GM19467 (cell line): Measurements from ENCODE around the gene DCC.

Experiments used
- ATAC-seq: cut with Tn5 transposase; IDR thresholded peaks from one replicate; pipeline ENCODE4 v1.9.1; 2021; ENCODE audit warnings: mild to moderate bottlenecking, moderate library complexity; ENCODE audit not compliant: unreplicated experiment

DCC gene

GRCh38 chr18:53534203-53534602 is 1194.2 kb downstream of the DCC start:
- no peak for ATAC-seq

- ATAC-seq = no peak
Measured at GRCh38 chr18:53534695-53535094, 1194.7 kb downstream of the DCC start.

DNA sequence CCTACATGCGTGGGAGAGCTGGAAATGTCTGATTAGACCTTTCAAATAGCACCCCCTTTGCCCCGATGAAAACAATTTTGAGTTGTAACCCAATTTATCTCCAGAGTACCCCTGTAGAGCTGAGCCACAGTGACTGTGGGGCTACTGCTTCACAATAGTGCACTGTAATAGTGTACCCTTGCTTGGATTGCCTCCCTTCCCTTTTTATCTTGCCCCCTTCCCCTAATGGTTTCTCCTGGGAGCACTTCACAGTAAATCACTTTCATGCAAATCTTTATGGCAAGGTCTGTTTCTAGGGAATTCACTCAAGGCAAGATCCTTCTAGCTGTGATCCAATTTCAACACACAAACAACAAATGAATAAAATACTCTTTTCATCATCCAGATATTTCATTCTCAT is 1196.9 kb downstream of the DCC start:
- no peak for ATAC-seq

DNA sequence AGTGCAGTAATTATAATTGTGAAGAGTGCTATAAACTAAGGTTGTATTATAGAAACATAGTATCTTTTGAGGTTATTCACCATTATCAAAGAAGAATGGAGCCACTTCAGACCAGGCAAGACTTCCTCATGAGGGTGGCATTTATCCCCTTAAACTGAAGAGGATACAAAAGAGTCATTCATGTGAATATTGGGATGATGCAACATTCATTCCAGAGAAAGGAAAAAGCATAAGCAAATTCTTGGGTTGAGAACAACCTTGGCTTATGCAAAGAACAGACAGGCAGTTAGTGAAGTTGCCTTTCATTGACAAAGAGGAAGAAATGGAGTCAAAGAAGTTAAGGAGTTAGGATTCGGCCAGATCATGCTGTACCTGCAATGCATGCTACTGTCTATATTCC is 1201.9 kb downstream of the DCC start:
- ATAC-seq = no peak

DNA sequence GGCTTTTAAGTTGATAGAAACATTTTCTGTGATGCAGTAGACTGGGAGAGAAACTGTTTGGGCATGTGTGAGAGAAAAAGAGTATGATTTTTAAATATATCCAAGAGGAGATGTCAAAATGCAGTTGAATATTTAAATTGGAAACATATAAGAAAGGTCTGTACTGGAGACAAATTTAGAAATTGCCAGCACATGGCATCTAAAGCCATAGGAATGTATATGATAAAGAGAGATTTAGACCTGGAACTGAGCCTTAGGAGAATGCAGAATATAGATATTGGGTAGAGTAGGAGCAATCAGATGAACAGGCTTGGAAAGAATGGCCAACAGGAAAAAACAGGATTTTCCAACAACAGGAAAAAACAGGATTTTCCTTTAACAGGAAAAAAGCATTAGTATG is 1203.7 kb downstream of the DCC start:
- no peak for ATAC-seq

DNA sequence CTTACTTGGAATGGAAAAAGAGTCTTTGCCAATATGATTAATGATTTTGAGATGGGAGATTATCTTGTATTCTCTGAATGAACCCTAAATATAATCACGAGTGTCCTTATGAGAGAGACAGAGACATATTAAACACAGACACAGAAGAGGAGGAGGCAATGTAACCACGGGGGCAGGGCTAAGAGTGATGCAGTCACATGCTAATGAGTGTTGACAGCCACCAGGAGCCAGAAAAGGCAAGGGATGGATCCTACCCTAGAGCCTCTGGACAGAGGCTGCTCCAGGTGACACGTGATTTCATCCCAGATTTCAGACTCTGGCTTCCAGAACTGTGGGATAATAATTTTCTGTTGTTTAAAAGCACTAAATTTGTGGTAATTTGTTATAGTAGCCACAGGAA is 1204.9 kb downstream of the DCC start:
- ATAC-seq = no peak

GRCh38 chr18:53551868-53552426 is 1212.0 kb downstream of the DCC start:
- ATAC-seq = no peak

GRCh38 chr18:53553030-53553429 is 1213.0 kb downstream of the DCC start:
- no peak for ATAC-seq

DNA sequence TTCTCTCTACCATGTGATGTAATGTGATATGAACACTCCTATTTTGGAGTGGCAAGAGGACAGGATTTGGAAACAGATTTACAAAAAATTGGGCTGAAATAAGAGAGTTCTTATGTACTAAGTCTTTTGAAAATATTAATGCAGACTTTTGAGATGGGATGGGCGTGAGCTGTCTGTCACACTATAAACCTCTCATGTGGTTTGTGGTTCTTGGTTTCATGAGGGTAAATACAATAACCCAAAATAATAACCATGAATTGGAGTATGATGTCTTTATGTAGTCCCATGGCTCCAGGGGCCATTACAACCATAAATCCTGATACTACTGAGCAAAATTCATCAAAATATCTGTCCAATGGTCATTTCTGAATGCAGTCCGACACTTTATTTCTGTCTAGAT is 1216.5 kb downstream of the DCC start:
- ATAC-seq = no peak

- no peak for ATAC-seq
Measured at GRCh38 chr18:53560546-53560945, 1220.5 kb downstream of the DCC start.

GRCh38 chr18:53566626-53567025 is 1226.6 kb downstream of the DCC start:
- ATAC-seq = no peak

- ATAC-seq = no peak
Measured at GRCh38 chr18:53567929-53568574, 1228.1 kb downstream of the DCC start.
